K562 (cell line): ENCODE results near the gene CYP2C8. TPM values are rescaled to one million over a fixed set of nuclear protein-coding genes. Genes with fewer than 3 reads are reported as not detected.

Experiments used
- ATAC-seq: fragments of 200-7000 bp; cut with Tn5 transposase; 3 replicates; pipeline ENCODE4 v1.9.1; 2020; ENCODE audit warnings: moderate library complexity
- Bru-seq: library from RNA; stranded (reverse); fragments of 400-500 nt; gene quantifications from one replicate; lab custom pipeline; 2021; lab: Mats Ljungman, UMichigan
- BruChase-seq, 2 experiments: library from RNA; stranded (reverse); fragments of 400-500 nt; gene quantifications; one replicate each; lab custom pipeline; 2021; lab: Mats Ljungman, UMichigan
- BruUV-seq: library from RNA; stranded (reverse); fragments of 400-500 nt; replicated peaks from 2 replicates; lab custom pipeline; 2021; lab: Mats Ljungman, UMichigan
- CTCF ChIA-PET: fragments of 300-600 bp; formaldehyde crosslinking; extraction: SDS; loops from one replicate; lab custom pipeline; 2021; ENCODE audit warnings: low intra/inter-chr PET ratio; lab: Yijun Ruan, JAX
- POLR2A ChIA-PET: fragments of 300-600, 350-650 bp; sonication (Branson Sonifier 250); formaldehyde crosslinking; extraction: SDS; loops from one replicate; lab custom pipeline; 2021; ENCODE audit warnings: antibody characterized with exemption, inconsistent platforms; lab: Yijun Ruan, JAX
- DNase-seq, 4 experiments: peaks; one replicate each; pipeline versions ENCODE4 v3.0.0 to v3.0.0-alpha.2; 2011 to 2018; ENCODE audit warnings: low spot score in 3 of 4, mixed read lengths in 3 of 4; ENCODE audit errors: extremely low read depth in 1 of 4
- FAIRE-seq: peaks from 2 replicates; lab custom pipeline; 2011; peaks lifted over from hg19 to GRCh38; lab: Jason Lieb, UNC
- H2AFZ ChIP-seq: 2 replicates; pipeline ENCODE4 v1.6.0; 2011; ENCODE audit warnings: low read depth, low read length, control low read depth, inconsistent platforms
- H3K27ac ChIP-seq: fragments of 200-600 bp; 3 replicates; pipeline ENCODE4 v1.8.0; 2011; ENCODE audit warnings: low read depth, mild to moderate bottlenecking, control low read depth, inconsistent platforms, low read length, moderate library complexity, mixed read lengths; ENCODE audit errors: extremely low read depth
- H3K27me3 ChIP-seq, 2 experiments: fragments of 300-600 bp in 1 of 2; 2 replicates in 1 of 2; 3 replicates in 1 of 2; pipeline versions ENCODE4 v1.6.0 to v1.8.0; 2011; ENCODE audit warnings: inconsistent platforms in 2 of 2, low read length in 2 of 2, mild to moderate bottlenecking in 1 of 2, mixed read lengths in 1 of 2, moderate library complexity in 1 of 2; ENCODE audit not compliant: control insufficient read depth in 2 of 2, insufficient read depth in 2 of 2
- H3K36me3 ChIP-seq: fragments of 300-600 bp; 3 replicates; pipeline ENCODE4 v1.8.0; 2011; ENCODE audit warnings: mild to moderate bottlenecking, low read length, inconsistent platforms; ENCODE audit not compliant: control insufficient read depth, insufficient read depth
- H3K4me1 ChIP-seq, 2 experiments: fragments of 200-600 bp in 1 of 2; replicated peaks in 1 of 2; 2 replicates in 1 of 2; 3 replicates in 1 of 2; pipeline versions ENCODE4 v1.5.1 to v1.8.0; 2011; ENCODE audit warnings: inconsistent platforms in 2 of 2, low read length in 2 of 2, mild to moderate bottlenecking in 1 of 2, mixed read lengths in 1 of 2, moderate library complexity in 1 of 2; ENCODE audit not compliant: control insufficient read depth in 2 of 2, insufficient read depth in 2 of 2
- H3K4me2 ChIP-seq: 2 replicates; pipeline ENCODE4 v1.6.1; 2011; ENCODE audit warnings: low read length, control low read depth, inconsistent platforms, mixed read lengths; ENCODE audit not compliant: insufficient read depth
- H3K4me3 ChIP-seq: fragments of 200-600 bp; sonication (generic), shearing (Covaris generic); 2 replicates; pipeline ENCODE4 v1.5.1; 2016; ENCODE audit warnings: control low read depth, inconsistent platforms
- H3K79me2 ChIP-seq: fragments of 200-600 bp; 3 replicates; pipeline ENCODE4 v1.8.0; 2011; ENCODE audit warnings: low read length, inconsistent platforms; ENCODE audit not compliant: control insufficient read depth, insufficient read depth
- H3K9ac ChIP-seq, 2 experiments: 2 replicates each; pipeline versions ENCODE4 v1.6.0 to v1.6.1; 2011; ENCODE audit warnings: low read depth in 2 of 2, low read length in 2 of 2, control low read depth in 1 of 2, inconsistent platforms in 1 of 2, mild to moderate bottlenecking in 1 of 2, mixed read lengths in 1 of 2; ENCODE audit not compliant: insufficient read depth in 1 of 2
- H3K9me1 ChIP-seq: one replicate; pipeline ENCODE4 v1.6.0; 2011; ENCODE audit warnings: inconsistent platforms, mild to moderate bottlenecking, low read length, moderate library complexity; ENCODE audit not compliant: control insufficient read depth, insufficient read depth
- H3K9me3 ChIP-seq: replicated peaks from 2 replicates; pipeline ENCODE4 v1.5.1; 2011; ENCODE audit warnings: low read depth, low read length, inconsistent platforms; ENCODE audit not compliant: control insufficient read depth, insufficient read depth
- H4K20me1 ChIP-seq: replicated peaks from 2 replicates; pipeline ENCODE4 v1.6.1; 2011; ENCODE audit warnings: low read length, inconsistent platforms, mixed read lengths; ENCODE audit not compliant: control insufficient read depth, insufficient read depth
- BCL6 ChIP-seq: fragments of 250-450 bp; sonication (Bioruptor Pico); IDR thresholded peaks from 2 replicates; pipeline ENCODE4 v1.4.0; 2020
- ELF4 ChIP-seq: fragments of 450-650 bp; formaldehyde crosslinking; IDR thresholded peaks from 2 replicates; pipeline ENCODE4 v1.4.0; 2022; ENCODE audit warnings: missing genetic modification characterization
- HDAC1 ChIP-seq, 2 experiments: fragments of 450-650 bp; IDR thresholded peaks; 2 replicates each; pipeline ENCODE4 v1.6.1; 2016 to 2017; ENCODE audit warnings: inconsistent platforms in 1 of 2, mild to moderate bottlenecking in 1 of 2, moderate library complexity in 1 of 2
- HNRNPH1 ChIP-seq: fragments of 200-400 bp; formaldehyde crosslinking; optimal IDR thresholded peaks from 2 replicates; pipeline ENCODE3; 2017; ENCODE audit warnings: low read depth, mild to moderate bottlenecking, low read length, moderate library complexity
- IFI16 ChIP-seq: fragments of 250-450 bp; sonication (Bioruptor Pico); IDR thresholded peaks from 2 replicates; pipeline ENCODE4 v2.1.2; 2022; ENCODE audit warnings: mild to moderate bottlenecking, inconsistent platforms
- IRF2 ChIP-seq: sonication (generic); formaldehyde crosslinking; IDR thresholded peaks from 2 replicates; pipeline ENCODE4 v1.8.1; 2022; ENCODE audit warnings: mild to moderate bottlenecking, missing genetic modification reagents
- KLF16 ChIP-seq: IDR thresholded peaks from 2 replicates; pipeline ENCODE4 v1.6.1; 2016; ENCODE audit warnings: antibody characterized with exemption
- NBN ChIP-seq: fragments of 450-650 bp; IDR thresholded peaks from 2 replicates; pipeline ENCODE4 v1.6.1; 2016; ENCODE audit warnings: low read depth, mild to moderate bottlenecking
- SMARCE1 ChIP-seq: fragments of 450-650 bp; IDR thresholded peaks from 2 replicates; pipeline ENCODE4 v1.7.1; 2016; ENCODE audit warnings: mild to moderate bottlenecking
- TFAM ChIP-seq: fragments of 250-450 bp; sonication (Bioruptor Pico); conservative IDR thresholded peaks from 2 replicates; pipeline ENCODE4 v1.5.0; 2021; ENCODE audit warnings: mild to moderate bottlenecking, moderate library complexity
- THRAP3 ChIP-seq: fragments of 450-650 bp; IDR thresholded peaks from 2 replicates; pipeline ENCODE4 v1.6.1; 2016; ENCODE audit warnings: mild to moderate bottlenecking, inconsistent platforms, borderline replicate concordance
- VEZF1 ChIP-seq: fragments of 200-800 bp; sonication (Bioruptor generic); IDR thresholded peaks from 2 replicates; pipeline ENCODE4 v1.6.1; 2017; ENCODE audit warnings: missing genetic modification characterization, missing compliant biosample characterization
- ZKSCAN8 ChIP-seq: fragments of 200-800 bp; sonication (Bioruptor generic); IDR thresholded peaks from 2 replicates; pipeline ENCODE4 v1.6.1; 2016; ENCODE audit warnings: missing genetic modification characterization, missing compliant biosample characterization
- ZNF780A ChIP-seq: fragments of 250-450 bp; sonication (Bioruptor Pico); IDR thresholded peaks from 2 replicates; pipeline ENCODE4 v1.5.0; 2021; ENCODE audit warnings: mild to moderate bottlenecking
- in situ Hi-C: fragments of 300-500 bp; cut with MboI; formaldehyde crosslinking; loops from 4 replicates; pipeline ENCODE4 v1.15.0; 2018; ENCODE audit warnings: inconsistent platforms, mixed read lengths
- intact Hi-C: fragments of 100-400 bp; cut with micrococcal nuclease; formaldehyde crosslinking; loops from 2 replicates; pipeline ENCODE4 v1.14.2; 2022
- long read RNA-seq, 3 experiments: library from polyadenylated mRNA in 2 of 3; library from RNA in 1 of 3; unstranded in 2 of 3; stranded (forward) in 1 of 3; transcript quantifications; one replicate each; pipeline ENCODE4 v2.0.0, GENCODE V29; 2019 to 2022
- polyA minus RNA-seq, 3 experiments: library from RNA; depleted of rRNA, polyadenylated mRNA; stranded (reverse); fragments of >200 nt; gene quantifications; 2 replicates each; pipeline ENCODE4 v1.2.3, GENCODE V29; 2011
- polyA plus RNA-seq, 8 experiments: library from polyadenylated mRNA; depleted of rRNA in 4 of 8; stranded (reverse) in 5 of 8; unstranded in 3 of 8; fragments of >200 nt; fragmentation: Nextera tagmentation in 2 of 8; fragmentation: Illumina TruSeq in 1 of 8; extraction: Ambion mirVana in 2 of 8; extraction: Trizol in 1 of 8; gene quantifications; 2 replicates each; pipeline versions ENCODE4 v1.2.1 to v1.2.3, GENCODE V29; 2011 to 2014; ENCODE audit warnings: inconsistent platforms in 1 of 8, missing spikeins in 1 of 8
- total RNA-seq, 7 experiments: library from RNA; depleted of rRNA in 6 of 7; stranded (reverse); fragments of >200 nt in 6 of 7; fragmentation: Illumina TruSeq in 2 of 7; extraction: Trizol in 2 of 7; gene quantifications; 2 replicates each; pipeline versions ENCODE4 v1.2.1 to v1.2.3, GENCODE V29; 2011 to 2021; ENCODE audit warnings: low replicate concordance in 1 of 7
- TF ChIP-seq, protein P1 (sequence below): fragments of 250-450 bp; sonication (Bioruptor Pico); IDR thresholded peaks from 2 replicates; pipeline ENCODE4 v1.4.0; 2020; ENCODE audit warnings: borderline replicate concordance
- TF ChIP-seq, protein P2 (sequence below): sonication (generic); formaldehyde crosslinking; IDR thresholded peaks from 2 replicates; pipeline ENCODE4 v1.8.0; 2022; ENCODE audit warnings: mild to moderate bottlenecking, missing genetic modification reagents

The CYP2C8 gene
- not detected in 2 replicates for total RNA-seq (2011; cell fraction: chromatin; rRNA removed; ENCODE audit: low replicate concordance)
- total RNA-seq (2011; cell fraction: nucleolus; rRNA removed), result not detected in 2 replicates
- total RNA-seq (2011; cell fraction: nucleoplasm; rRNA removed), result not detected in 2 replicates
- total RNA-seq (2014; rRNA removed) (0.09 TPM in 1 of 2 replicates, not detected in the other), total RNA-seq (2014; rRNA removed; fragmentation: Illumina TruSeq; extraction: Trizol) (0.11 TPM in 1 of 2 replicates, not detected in the other), total RNA-seq (2015; rRNA removed; fragmentation: Illumina TruSeq; extraction: Trizol) (not detected in 2 replicates), total RNA-seq (2021) (0.16 and 0.49 TPM in 2 replicates), polyA plus RNA-seq (2011; rRNA removed) (0.07 TPM in 1 of 2 replicates, not detected in the other), polyA plus RNA-seq (2014; fragmentation: Illumina TruSeq; extraction: Trizol) (0.06 TPM in 1 of 2 replicates, not detected in the other), polyA plus RNA-seq (2014; fragmentation: Nextera tagmentation; extraction: Ambion mirVana) (not detected), polyA plus RNA-seq (2014; rRNA removed) (not detected in 2 replicates), polyA minus RNA-seq (2011; rRNA and poly(A)+ RNA removed) (not detected in 2 replicates), Bru-seq, nascent RNA (percentile 5 among the genes with signal in this experiment), BruChase-seq, experiment 1, labeled RNA remaining after a 2-hour chase (percentile 8 among the genes with signal in this experiment), BruChase-seq, experiment 2, labeled RNA remaining after a 6-hour chase (percentile 10 among the genes with signal in this experiment)
- not detected in 2 replicates for polyA plus RNA-seq (2011; cell fraction: cytosol; rRNA removed)
- polyA plus RNA-seq (2011; cell fraction: nucleus; rRNA removed), result 0.20 TPM in 2 replicates
- polyA plus RNA-seq (2012), result not detected in 2 replicates
- not detected in 2 replicates for polyA minus RNA-seq (2011; cell fraction: cytosol; rRNA and poly(A)+ RNA removed)
- polyA minus RNA-seq (2011; cell fraction: nucleus; rRNA and poly(A)+ RNA removed), result not detected in 2 replicates
- long read RNA-seq, experiment 1, result 0 reads
- long read RNA-seq, experiment 2, result 0 reads
- long read RNA-seq, experiment 3, result 0 reads

DNA sequence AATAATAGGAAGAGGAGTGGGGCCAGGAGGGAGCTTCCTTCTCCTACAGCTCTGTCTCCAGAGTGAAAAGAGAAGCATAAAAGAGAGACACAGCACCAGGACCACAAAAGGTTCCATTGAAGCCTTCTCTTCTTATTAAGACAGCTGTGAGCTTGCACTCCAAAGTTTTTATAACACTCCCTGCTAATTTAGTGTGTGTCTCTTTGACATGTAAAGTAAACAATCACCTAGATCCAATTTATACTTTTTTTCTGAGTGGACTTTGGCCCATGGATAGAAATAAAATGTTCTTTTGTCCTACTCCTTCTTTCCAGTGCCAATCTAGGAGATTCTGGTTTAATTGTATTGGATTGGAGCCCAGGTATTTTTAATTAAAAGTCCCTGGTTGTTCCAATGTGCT is at the start of gene CYP2C8:
CYP2C8 (minus strand) TSS at position 212 of the 400 bp plus-strand sequence; CDS start at position 117, 95 bp downstream.
- no peaks in the 10 kb centered on the region for H3K36me3 ChIP-seq
- ATAC-seq (no peak), FAIRE-seq (no peak), DNase-seq (no peak)
- H4K20me1 ChIP-seq, result no peaks in the 10 kb centered on the region
- H3K9ac ChIP-seq, result no peak within 1 kb of the TSS
- no peak within 1 kb of the TSS for H2AFZ ChIP-seq
- in situ Hi-C loops, result no loop called here
- H3K9me1 ChIP-seq, result no peaks in the 10 kb centered on the region
- CTCF ChIA-PET, result no interaction called here
- TF ChIP-seq ZNF780A (CRISPR knock-in tag) (no peak), HNRNPH1 (no peak), ELF4 (CRISPR knock-in tag) (no peak), ZKSCAN8 (CRISPR knock-in tag) (no peak), VEZF1 (no peak), NBN (no peak), IRF2 (CRISPR knock-in tag) (no peak), BCL6 (CRISPR knock-in tag) (no peak), HDAC1 (IDR thresholded peaks at IDR 0.05) (no peak), SMARCE1 (no peak), IFI16 (no peak), THRAP3 (no peak), TFAM (CRISPR knock-in tag) (no peak), KLF16 (no peak)
- TF ChIP-seq, protein P1, sequence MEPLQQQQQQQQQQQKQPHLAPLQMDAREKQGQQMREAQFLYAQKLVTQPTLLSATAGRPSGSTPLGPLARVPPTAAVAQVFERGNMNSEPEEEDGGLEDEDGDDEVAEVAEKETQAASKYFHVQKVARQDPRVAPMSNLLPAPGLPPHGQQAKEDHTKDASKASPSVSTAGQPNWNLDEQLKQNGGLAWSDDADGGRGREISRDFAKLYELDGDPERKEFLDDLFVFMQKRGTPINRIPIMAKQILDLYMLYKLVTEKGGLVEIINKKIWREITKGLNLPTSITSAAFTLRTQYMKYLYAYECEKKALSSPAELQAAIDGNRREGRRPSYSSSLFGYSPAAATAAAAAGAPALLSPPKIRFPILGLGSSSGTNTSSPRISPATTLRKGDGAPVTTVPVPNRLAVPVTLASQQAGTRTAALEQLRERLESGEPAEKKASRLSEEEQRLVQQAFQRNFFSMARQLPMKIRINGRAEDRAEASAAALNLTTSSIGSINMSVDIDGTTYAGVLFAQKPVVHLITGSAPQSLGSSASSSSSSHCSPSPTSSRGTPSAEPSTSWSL (CRISPR knock-in tag), result no peak
- TF ChIP-seq, protein P2, sequence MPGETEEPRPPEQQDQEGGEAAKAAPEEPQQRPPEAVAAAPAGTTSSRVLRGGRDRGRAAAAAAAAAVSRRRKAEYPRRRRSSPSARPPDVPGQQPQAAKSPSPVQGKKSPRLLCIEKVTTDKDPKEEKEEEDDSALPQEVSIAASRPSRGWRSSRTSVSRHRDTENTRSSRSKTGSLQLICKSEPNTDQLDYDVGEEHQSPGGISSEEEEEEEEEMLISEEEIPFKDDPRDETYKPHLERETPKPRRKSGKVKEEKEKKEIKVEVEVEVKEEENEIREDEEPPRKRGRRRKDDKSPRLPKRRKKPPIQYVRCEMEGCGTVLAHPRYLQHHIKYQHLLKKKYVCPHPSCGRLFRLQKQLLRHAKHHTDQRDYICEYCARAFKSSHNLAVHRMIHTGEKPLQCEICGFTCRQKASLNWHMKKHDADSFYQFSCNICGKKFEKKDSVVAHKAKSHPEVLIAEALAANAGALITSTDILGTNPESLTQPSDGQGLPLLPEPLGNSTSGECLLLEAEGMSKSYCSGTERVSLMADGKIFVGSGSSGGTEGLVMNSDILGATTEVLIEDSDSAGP (CRISPR knock-in tag), result no peak
- TF ChIP-seq, all 486 proteins: peak for 0
- BruUV-seq, result no TSS peak
- intact Hi-C loops, result no loop called here
- H3K4me2 ChIP-seq, result no peak within 1 kb of the TSS
- POLR2A ChIA-PET, result interaction anchor here (0.8 kb wide), 1 partner anchor 30 kb away, joined by 3 read pairs; no protein-coding TSS in a partner anchor
- H3K4me3 ChIP-seq, result no peak within 1 kb of the TSS
- H3K9me3 ChIP-seq, result no peaks in the 10 kb centered on the region
- H3K4me1 ChIP-seq, result no peaks in the 10 kb centered on the region
- H3K27ac ChIP-seq, result no peak within 1 kb of the TSS
- no peaks in the 10 kb centered on the region for H3K79me2 ChIP-seq
- no peaks in the 10 kb centered on the region for H3K27me3 ChIP-seq
